GM12874 (cell line): ENCODE results near the gene FGF4.

Experiments used
- TF ChIP-seq, protein P1 (sequence below): IDR thresholded peaks from 2 replicates; pipeline ENCODE4 v1.5.1; 2011; ENCODE audit warnings: low read depth, mild to moderate bottlenecking, control low read depth, low read length, moderate library complexity; ENCODE audit not compliant: insufficient read depth

The FGF4 gene

GRCh38 chr11:69787457-69787856, 12.3 kb upstream of the FGF4 start:
- TF ChIP-seq, protein P1, sequence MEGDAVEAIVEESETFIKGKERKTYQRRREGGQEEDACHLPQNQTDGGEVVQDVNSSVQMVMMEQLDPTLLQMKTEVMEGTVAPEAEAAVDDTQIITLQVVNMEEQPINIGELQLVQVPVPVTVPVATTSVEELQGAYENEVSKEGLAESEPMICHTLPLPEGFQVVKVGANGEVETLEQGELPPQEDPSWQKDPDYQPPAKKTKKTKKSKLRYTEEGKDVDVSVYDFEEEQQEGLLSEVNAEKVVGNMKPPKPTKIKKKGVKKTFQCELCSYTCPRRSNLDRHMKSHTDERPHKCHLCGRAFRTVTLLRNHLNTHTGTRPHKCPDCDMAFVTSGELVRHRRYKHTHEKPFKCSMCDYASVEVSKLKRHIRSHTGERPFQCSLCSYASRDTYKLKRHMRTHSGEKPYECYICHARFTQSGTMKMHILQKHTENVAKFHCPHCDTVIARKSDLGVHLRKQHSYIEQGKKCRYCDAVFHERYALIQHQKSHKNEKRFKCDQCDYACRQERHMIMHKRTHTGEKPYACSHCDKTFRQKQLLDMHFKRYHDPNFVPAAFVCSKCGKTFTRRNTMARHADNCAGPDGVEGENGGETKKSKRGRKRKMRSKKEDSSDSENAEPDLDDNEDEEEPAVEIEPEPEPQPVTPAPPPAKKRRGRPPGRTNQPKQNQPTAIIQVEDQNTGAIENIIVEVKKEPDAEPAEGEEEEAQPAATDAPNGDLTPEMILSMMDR: no peak

GRCh38 chr11:69781241-69781640, 6.1 kb upstream of the FGF4 start:
- TF ChIP-seq, protein P1: no peak

DNA sequence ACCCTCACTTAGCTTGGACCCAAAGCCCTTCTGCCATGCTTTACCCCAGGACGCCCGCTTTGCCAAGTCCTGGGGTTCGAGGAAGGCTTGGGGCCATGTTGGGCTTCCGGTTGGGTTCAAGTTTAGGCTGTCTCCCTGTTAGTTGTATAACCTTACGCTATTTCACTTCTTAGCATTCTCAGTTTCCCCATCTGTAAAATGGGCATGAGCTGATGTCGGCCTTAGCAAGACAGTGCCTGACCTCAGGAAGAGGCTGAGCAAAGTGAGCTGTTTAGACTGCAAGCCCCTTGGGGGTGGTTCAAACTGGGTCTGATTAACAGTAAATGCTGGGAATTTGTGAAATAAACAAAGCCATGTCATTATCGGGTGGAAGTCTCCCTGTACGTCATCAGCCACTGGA, 3.2 kb upstream of the FGF4 start:
- TF ChIP-seq, protein P1: no peak

DNA sequence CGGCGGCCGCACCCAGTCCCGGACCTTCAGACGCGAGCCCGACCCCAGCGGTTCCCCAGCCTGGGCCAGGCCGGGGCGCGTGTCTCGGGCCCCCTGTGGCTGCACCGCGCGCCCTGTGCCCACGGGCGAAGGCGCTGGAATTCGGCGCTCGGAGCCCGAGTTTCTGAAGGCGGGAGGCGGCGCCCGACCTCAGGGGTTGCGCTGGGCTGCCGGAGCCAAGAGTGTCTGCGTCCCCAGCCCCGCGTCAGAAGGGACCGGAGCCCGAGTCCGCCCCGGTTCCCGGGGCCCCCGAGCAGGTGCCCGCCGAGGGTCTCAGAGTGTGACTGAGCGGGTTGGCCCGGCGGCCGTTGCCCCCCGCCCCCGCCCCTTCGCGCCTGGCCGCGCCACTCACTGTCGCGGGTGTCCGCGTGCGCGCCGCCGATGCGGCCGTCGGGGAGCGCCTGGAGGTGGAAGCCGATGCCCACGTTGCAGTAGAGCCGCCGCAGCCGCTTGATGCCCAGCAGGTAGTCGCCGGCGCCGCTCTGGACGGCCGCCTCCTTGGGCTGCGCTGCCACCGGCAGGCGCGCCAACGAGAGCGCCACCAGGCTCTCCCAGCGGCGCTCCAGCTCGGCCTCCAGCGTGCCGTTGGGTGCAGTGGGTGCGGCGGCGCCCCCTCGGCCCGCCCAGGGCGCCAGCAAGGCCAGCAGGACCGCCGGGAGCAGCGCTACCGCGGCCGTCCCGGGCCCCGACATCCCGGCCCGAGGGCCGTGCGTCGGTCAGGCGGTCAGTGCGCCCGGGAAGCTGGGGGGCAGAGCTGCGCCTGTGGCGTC, 583 bp downstream of the FGF4 start:
- TF ChIP-seq, protein P1: no peak

DNA sequence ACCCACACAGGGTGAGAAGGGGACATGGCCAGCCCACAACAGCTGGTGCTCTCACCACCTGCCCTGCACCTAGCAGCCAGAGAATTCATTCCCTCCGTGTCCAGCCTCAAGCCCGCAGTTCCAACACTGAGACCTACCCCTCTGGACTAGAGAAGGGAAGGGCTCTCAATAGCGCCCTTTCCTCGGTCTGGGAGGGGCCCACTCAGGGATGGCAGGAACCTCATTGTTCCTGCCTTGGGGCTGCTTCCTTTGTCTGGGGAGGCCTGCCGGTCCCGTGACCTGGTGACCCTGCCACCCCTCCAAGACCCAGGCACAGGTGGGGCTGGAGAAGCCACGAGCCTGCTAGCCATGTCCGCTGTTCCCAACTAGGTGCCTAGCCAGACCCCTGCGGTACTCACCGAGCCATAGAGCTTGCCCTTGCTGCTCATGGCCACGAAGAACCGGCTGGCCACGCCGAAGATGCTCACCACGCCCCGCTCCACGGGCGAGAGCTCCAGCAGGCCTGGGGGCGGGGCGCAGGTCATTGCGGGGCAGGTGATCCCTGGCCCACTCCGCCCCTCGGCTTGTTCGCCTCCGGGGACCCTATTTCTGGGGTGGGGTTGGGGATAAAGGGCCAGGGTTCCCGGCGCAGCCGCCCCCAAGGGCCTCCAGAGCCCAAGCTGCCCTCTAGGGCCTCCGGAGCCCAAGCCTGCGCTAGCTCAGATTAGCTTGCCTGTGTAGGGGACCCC, 1.4 kb downstream of the FGF4 start:
- TF ChIP-seq, protein P1: no peak

DNA sequence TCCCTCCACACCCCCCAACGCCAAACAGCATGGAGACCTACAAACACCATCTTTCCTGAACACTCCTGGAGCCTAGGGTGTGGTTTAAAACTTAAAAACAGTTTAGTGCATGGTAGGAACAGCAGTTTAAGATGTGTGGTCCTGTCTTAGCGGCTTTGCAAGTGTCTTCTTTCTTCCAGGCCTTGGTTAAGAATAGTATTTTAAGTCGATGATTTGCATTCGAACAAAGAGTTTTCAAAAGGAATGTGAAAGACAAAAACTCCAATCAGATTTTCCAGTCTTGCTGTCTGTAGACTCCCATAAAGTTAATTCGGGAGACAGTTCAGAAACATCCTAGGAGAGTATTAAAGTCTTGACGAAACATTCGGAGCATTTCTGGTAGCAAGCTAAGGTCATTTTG, 3.7 kb downstream of the FGF4 start:
- TF ChIP-seq, protein P1: no peak

DNA sequence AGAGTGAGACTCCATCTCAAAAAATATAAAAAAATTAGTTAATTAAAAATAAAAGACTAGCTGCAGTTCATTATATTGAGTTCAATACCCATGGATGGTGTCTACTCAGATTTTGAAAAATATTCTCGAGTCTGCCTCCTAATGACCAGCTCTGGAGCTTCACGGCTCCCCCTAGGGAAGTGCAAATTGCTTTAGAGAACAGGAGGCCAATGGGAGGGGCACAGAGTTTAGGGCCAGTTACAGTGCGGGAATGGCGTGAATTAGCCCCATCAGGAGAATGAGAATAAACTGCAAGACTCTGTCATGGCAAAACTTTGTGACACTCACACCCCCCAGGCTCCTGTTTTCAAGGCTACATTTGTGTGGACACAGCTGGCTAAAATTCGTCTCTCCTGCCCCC, 4.6 kb downstream of the FGF4 start:
- TF ChIP-seq, protein P1: no peak
